GM19452 (cell line): ENCODE results near the gene TEN1.

Experiments
- ATAC-seq: cut with Tn5 transposase; IDR thresholded peaks from one replicate; pipeline ENCODE4 v1.9.1; 2021; ENCODE audit not compliant: unreplicated experiment

Gene TEN1

DNA sequence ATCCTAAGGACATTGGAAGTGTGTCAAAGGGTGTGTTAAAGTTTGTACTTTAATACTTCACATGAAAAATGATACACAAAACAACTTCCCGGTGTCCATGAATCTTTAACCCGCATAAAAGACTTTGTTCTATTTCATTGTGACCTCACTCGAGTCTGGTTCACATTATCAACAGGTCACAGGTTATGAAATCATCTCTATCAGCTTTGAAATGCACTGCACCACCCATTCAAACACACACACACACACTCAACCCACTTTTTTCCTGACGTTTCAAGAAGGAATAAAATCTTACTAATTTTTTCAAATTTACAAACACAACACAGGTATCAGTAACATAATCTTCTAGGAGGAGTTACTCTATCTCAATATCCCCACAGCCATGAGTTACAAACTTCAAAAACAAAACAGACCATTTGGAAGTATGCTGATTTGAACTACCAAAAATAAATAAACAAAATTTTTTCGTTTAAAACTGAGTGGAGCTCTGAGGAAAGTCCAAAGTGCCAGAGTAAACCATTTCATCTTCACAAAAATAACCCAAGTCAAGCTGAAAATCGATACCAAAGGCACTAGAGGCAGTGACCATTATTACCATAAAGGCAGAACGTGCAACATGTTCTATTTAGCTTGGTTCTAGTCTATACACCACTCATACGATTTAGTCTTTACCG lies 2.7 kb upstream of the TEN1 start:
- no peak for ATAC-seq

DNA sequence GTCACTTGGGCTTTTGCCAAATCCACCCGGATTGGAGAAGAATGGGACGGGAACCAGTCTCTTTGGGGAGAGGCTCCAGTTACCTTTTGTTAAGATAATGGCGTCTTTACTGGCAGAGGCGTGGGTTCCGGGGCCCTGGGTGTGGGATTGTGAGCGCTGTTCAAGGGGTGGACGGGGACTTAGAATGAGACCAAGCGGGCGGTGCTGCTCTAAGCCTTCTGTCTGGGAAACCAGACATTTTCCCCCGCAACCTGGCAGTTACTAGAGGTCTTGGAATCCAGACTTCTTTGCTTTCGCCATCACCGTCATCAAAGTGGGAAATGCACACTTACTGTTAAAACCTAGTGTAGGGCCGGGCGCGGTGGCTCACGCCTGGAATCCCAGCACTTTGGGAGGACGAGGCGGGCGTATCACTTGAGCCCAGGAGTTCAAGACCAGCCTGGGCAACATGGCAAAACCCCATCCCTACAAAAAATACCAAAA lies 706 bp downstream of the TEN1 start:
- peak; percentile 9 for ATAC-seq

DNA sequence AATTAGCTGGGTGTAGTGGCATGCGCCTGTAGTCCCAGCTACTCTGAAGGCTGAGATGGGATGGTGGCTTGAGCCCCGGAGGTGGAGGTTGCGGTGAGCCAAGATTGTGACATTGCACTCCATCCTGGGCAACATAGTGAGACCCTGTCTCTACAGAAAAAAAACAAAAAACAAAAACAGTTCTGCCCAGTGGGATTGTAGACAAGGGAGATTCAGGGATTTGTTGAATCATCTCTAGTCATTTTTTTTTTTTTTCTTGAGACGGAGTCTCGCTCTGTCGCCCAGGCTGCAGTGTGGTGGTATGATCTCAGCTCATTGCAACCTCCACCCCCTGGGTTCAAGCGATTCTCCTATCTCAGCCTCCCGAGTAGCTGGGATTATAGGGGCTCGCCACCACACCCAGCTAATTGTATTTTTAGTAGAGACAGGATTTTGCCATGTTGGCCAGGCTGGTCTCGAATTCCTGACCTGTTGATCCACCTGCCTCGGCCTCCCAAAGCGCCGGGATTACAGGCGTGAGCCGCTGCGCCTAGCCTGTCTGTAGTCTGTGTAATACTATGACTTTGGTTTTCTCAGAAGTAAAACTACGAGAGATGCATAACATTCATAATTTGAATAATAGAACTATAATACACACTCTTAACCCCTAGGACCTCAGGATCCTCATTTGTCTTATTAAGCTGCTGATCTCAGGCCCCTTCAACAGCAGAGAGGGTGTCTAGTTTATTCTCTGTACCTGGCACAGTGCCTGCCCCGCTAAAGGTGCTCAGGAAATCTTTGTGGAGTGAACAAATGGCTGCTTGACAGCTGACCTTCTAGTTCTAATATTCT lies 1.4 kb downstream of the TEN1 start:
- no peak for ATAC-seq

DNA sequence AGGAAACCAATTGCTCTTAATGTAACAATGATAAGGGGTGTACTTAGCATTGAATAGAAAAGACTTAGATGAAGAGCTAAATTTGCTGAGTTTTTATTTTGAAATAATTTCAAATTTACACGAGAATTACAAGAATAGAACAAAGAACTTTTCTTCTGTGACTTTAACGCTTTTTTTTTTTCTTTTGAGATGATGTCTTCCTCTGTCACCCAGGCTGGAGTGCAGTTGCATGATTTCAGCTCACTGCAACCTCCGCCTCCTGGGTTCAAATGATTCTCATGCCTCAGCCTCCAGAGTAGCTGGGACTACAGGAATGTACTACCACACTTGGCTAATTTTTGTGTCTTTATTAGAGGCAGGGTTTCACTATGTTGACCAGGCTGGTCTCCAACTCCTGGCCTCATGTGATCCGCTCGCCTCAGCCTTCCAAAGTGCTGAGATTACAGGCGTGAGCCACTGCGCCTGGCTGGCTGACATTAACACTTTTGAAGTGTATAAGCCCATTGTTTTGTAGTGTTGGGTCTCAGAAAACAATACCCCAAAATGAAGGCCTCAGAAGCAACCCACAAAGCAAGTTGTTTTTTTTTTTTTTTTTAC lies 2.1 kb downstream of the TEN1 start:
- no peak for ATAC-seq

DNA sequence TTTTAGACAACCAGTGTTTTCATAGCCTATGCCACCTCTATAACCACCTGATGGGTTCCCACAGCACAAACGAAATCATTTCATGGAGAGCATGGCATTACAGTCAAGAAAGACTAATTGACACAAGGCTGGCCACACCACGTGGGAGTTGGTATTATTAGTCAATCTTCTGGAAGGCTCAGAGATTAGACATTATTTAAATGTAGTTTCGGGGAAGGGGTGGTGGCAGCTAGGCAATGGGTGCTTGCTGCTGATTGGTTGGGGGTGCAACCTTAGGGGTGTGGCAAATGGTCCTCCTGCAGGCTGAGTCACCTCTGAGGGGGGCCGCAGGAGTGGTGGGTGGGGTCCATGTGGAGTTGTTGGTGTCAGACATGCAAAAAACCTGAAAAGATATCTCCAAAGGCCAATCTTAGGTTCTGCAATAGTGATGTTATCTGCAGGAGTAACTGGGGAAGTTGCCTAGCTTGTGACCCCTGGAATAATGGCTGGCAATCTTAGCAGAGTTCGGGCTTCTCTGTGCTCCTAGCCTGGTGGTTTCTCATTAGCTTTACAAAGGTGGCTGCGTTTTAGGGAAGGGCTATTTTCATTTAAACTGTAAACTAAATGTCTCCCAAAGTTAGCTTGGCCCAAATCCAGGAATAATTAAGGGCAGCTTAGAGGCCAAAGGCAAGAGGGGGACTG lies 4.6 kb downstream of the TEN1 start:
- ATAC-seq = no peak

DNA sequence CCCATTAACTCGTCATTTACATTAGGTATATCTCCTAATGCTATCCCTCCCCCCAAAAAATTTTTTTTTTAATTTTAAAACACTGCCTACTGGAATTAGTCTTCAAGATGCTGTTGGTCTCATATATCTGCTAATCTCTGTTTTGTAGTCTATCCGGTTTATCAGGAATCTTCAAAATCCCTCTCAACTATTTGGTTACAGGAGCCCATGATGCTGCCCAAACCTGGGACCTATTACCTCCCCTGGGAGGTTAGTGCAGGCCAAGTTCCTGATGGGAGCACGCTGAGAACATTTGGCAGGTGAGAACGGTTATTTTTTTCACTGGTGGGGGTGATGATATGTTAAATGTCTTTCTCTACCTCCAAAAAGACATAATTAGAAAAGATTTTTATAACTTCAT lies 6.9 kb downstream of the TEN1 start:
- no peak for ATAC-seq

DNA sequence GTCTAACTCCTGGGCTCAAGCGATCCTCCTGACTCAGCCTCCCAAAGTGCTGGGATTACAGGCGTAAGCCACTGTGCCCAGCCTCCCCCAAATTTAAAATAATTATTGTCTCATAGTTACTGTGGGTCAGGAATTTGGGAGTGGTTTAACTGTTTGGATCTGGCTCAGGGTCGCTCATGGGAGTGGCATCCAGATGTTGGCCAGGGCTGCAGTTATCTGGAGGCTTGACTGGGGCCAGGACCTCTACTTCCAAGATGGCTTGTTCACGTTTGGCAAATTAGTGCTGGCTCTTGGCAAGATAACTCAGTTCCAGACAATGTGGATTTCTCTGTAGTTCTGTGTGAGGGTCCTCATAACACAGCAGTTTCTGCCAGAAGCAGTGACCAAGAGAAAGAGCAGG lies 8.0 kb downstream of the TEN1 start:
- no peak for ATAC-seq

DNA sequence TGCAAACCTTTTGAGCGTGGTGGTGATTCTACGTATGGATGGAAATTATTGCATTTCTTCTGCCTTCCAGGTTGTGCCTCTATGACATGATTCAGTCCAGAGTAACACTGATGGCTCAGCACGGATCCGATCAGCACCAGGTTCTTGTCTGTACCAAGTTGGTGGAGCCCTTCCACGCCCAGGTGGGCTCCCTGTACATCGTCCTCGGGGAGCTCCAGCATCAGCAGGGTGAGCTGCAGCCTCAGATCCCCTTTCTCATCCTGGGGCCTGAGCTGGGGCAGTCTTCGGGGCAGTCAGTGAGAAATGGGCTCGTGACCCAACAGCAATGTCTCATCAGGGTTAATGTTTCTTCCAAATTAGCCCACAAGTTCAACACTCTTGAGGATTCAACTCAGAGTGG lies 12.4 kb downstream of the TEN1 start:
- no peak for ATAC-seq

DNA sequence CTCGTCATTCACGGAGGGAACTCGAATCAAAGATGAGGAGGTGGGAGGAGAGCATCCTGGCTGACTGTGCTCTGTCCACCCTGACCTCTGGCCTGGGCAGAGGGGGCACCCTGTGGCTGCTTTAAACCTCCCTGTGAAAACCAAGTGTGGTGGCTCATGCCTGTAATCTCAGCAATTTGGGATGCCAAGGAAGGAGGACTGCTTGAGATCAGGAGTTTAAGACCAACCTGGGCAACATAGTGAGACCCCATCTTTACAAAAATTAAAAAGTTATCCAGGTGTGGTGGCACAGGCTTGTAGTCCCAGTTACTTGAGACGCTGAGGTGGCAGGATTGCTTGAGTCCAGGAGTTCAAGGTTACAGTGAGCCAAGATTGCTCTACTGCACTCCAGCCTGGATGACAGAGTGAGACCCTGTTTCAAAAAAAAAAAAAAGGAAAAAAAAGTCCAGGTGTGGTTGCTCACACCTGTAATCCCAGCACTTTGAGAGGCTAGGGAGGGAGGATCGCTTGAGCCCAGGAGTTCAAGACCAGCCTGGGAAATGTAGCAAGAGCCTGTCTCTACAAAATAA lies 15.8 kb downstream of the TEN1 start:
- ATAC-seq = no peak

DNA sequence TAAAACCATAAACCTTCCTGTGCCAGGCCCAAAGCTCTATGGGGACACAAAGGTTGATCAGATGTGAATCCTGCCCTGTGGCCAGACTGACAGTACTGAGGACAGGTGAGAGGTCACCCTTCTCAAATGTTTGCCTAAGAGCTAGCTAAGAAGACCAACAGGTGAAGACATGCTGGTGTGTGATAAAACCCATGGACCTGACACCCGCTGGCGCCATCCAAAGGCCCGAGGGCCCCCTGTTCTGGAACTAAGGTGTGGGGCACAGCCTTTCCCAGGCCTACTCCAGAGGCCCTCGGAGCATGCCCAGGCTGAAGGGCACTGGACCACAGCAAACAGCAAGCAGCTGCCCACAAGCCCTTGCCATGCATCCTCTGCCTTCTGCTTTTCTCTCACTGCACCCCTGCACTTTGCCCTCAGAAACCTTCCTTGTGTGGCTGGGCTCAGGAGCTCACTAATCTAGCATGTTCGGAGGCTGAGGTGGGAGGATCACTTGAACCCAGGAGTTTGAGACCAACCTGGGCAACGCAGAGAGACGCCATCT lies 16.4 kb downstream of the TEN1 start:
- ATAC-seq = no peak

DNA sequence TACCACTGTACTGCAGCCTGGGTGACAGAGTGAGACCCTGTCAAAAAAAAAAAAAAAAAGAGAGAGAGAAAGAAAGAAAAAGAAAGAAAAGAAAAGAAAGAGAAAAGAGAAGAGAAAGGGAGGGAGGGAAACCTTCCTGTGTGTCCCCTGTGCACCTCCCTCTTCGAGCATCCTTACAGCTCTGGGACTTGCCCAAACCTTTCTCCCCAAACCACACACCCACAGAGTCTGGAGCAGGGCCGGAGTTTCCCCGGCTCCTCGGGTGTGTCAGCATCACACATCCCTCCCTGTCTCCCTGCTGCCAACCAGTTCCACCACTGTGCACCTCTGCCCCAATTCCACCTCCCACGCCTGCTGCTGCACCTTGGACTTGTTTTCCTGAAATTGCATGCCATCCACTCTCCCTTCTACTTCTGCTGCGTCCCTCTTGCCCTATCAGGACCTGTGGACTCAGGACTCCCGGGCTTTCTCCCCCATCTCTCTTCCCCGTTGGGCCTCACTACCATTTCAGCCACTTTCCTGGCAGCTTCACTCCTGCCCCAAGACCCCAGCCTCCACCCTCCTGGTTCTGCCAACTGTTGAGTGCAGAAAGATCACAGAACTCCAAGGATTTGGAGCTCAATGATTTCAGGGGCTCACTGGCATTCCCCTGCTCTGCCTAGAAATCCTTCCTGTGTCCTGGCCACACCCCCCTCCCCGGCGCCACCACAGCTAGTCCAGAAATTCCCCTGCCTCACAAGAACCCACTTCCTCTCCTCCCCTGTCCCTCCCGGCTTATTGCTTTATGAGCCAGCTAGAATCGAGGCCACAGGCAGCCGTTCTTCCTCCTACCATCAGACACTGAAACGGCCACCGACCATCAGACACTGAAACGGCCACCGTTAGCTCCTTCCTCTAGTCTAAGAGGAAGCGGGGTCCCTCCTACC lies 17.9 kb downstream of the TEN1 start:
- no peak for ATAC-seq

DNA sequence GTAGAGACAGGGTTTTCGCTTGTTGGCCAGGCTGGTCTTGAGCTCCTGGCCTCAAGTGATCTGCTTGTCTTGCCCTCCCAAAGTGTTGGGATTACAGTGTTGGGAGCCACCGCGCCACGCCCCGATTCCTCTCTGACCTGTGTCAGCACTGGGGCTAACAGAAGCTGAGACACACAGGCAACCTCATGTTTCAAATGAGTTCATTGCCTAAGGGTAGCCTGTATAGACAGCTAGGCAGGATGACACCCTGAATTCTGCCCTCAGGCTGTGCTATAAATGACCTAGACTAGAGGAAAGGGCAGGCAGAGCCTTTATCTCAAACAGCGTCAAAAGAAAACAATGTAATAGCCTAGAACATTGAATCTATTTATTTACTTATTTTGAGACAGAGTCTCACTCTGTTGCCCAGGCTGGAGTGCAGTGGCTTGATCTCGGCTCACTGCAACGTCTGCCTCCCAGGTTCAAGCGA lies 19.3 kb downstream of the TEN1 start:
- no peak for ATAC-seq

DNA sequence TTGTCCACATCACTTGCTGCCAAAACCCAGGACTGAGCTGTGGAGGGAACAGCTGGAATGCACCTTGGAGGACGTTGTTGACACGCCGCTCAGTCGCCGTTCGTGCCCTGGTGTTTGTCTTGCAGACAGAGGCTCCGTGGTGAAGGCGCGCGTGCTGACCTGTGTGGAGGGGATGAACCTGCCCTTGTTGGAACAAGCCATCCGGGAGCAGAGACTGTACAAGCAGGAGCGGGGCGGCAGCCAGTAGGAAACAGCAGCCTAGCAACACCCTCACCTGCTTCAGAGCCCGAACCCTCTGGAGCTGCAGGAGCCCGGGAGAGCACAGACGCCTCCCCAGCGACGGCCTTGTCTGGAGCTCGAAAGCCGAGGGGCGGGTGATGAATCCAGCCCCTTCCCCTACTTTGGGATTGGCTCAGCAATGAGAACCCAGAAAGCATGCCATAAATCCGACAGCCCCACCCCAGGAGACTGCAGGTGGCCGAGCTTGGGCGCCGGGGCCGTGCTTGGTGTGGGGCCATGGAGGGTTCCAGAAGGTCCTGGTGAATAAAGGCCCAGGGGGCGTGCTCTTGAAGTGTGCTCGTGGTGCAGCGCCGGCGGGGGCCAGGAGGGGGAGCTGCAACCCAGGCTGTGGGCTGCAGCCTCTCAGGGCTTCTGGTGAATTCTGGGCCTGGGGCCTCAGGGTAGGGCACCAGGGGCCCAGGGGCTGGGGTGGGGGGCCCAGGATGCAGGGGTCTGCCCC lies 21.1 kb downstream of the TEN1 start:
- ATAC-seq = no peak

DNA sequence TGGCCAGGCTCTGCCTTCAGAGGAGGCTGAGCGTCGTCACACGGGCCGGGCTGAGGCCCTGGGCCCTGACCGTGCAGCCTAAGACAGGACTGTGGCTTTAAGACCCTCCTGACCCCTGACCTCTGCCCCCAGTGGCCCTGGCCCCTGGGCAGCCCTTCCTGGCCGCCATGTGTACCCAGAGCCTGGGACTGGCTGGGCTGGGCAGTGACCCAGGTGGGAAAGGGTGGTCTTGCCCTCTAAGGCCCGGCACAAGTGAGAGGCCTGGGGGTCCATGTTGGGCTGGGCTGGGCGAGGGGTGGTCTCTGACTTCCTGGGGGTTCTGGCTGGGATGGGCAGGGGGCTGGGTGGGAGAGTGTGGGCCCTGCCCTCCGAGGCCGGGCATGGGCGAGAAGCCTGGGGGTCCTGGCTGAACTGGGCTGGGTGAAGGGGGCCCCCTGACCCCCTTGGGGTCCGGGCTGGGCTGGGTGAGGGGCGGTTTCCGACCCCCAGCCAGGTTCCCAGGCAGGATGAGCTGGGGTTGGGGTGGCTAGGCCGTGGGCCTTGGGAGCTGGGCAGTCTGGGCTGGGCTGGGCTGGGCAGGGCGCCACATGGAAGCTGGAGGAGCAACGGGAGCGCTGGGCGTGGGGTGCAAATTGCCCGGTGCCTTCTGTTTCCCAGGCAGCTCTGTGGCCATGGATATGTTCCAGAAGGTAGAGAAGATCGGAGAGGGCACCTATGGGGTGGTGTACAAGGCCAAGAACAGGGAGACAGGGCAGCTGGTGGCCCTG lies 21.9 kb downstream of the TEN1 start, which contains the start of gene CDK3:
Gene CDK3 (plus strand): TSS at position 101 of the 767 bp plus-strand sequence. CDS start 571 bp downstream, at position 672.
- ATAC-seq = no peak

DNA sequence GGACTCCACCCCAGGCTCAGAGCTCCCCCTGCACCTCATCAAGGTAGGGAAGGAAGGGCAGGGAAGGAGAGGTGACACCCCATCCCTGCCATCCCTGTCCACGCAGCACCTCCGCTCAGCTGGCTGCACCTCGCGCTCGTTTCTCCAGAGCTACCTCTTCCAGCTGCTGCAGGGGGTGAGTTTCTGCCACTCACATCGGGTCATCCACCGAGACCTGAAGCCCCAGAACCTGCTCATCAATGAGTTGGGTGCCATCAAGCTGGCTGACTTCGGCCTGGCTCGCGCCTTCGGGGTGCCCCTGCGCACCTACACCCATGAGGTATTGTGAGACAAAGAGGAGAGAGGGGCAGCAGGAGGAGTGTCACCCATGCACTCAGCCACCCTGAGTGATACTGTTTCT lies 23.1 kb downstream of the TEN1 start:
- no peak for ATAC-seq

DNA sequence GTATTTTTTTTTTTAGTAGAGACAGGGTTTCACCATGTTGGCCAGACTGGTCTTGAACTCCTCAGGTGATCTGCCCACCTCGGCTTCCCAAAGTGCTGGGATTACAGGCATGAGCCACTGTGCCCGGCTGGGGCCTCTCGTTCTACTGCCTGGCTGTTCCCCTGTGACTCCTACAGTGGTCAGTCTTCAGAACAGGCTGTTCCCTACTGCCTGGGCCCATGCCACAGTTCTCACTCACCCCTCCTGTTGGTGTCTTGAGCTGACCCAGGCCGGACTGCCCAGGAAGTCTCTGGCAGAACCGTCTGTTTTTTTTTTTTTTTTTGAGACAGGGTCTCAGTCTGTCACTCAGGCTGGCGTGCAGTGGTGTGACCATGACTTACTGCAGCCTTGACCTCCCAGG lies 24.9 kb downstream of the TEN1 start:
- no peak for ATAC-seq

DNA sequence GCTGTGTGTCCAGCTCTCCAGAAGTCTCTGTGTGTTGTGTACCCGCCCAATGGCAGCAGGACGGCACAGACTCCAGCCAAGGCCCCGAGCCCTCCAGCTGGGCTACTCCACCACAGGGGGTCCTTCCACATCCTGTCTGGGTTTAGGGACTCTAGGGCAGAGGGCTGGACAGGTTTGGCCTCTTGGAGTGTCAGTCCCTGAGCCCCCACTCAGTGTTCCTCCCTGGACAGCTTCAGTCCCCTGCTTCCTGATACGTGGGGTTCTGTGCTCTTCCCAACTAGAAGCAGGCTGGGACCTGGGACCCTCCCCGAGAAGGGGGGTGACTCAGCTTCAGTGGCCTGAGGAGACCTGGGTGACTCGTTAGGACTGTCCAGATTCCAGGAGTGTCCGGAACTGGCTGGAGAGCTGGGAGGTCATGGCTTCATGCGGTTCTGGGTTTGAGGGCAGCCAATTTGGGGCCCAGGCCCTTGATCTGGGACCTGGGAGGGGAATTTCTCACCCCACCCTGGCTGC lies 25.8 kb downstream of the TEN1 start:
- no peak for ATAC-seq
